ENCODE data around the gene C22orf15.
A peak's percentile ranks its signal among the peaks of the same experiment; 100 is the strongest.

C22orf15 gene, protein sequence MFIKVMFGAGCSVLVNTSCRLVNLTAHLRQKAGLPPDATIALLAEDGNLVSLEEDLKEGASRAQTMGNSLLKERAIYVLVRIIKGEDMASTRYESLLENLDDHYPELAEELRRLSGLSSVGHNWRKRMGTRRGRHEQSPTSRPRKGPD

DNA sequence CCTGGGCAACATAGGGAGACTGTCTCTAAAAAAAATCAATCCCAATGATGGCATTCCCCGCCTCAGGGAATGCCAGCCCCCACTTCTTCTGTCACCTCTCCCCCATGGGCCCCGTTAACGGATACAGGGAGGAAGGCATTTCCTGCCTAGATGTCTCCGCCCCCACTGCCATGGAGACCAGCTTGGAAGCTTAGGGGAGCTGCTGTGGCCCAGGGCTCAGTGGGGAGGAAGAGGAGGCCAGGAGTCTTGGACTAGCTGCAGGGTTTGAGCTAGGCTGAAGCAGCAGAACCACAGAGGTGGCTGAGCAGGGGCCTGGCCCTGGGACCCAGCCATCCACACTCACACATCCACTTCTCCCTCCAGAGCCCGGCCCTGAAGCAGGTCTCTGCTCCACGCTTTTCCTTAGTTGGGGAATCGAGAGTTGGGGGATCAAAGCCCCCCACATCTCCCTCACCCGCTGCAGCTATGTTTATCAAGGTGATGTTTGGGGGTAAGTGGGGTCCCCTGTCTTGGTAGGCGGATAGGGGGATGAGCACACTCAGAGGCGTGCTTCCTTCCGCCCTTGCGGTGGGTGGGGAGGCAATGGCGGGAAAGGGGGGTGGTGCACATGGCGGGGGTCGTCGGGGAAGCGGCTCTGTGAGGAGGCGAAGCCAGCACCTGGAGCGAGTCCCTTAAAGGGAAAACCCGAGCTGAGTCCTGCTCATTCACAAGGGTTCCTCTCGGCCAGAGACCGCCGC is at the start of gene C22orf15:
Gene C22orf15 (plus strand): TSS at position 149 of the 737 bp plus-strand sequence. CDS start 317 bp downstream, at position 466.
- peaks cover 46% of the 10 kb centered on the region for H3K4me1 Mint-ChIP-seq
- H3K27ac Mint-ChIP-seq = peak within 1 kb of the TSS; percentile 39
- no peaks in the 10 kb centered on the region for H3K9me3 Mint-ChIP-seq
- peak; percentile 54 for DNase-seq
- H3K27me3 Mint-ChIP-seq (ENCODE audit: low read depth, poor library complexity) = peaks cover 4% of the 10 kb centered on the region
- TF ChIP-seq, protein P1, sequence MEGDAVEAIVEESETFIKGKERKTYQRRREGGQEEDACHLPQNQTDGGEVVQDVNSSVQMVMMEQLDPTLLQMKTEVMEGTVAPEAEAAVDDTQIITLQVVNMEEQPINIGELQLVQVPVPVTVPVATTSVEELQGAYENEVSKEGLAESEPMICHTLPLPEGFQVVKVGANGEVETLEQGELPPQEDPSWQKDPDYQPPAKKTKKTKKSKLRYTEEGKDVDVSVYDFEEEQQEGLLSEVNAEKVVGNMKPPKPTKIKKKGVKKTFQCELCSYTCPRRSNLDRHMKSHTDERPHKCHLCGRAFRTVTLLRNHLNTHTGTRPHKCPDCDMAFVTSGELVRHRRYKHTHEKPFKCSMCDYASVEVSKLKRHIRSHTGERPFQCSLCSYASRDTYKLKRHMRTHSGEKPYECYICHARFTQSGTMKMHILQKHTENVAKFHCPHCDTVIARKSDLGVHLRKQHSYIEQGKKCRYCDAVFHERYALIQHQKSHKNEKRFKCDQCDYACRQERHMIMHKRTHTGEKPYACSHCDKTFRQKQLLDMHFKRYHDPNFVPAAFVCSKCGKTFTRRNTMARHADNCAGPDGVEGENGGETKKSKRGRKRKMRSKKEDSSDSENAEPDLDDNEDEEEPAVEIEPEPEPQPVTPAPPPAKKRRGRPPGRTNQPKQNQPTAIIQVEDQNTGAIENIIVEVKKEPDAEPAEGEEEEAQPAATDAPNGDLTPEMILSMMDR (IDR thresholded peaks at IDR 0.05) = no peak
- no peaks in the 10 kb centered on the region for H3K36me3 Mint-ChIP-seq (ENCODE audit: low read depth)
- peak within 1 kb of the TSS; percentile 68 for H3K4me3 Mint-ChIP-seq

DNA sequence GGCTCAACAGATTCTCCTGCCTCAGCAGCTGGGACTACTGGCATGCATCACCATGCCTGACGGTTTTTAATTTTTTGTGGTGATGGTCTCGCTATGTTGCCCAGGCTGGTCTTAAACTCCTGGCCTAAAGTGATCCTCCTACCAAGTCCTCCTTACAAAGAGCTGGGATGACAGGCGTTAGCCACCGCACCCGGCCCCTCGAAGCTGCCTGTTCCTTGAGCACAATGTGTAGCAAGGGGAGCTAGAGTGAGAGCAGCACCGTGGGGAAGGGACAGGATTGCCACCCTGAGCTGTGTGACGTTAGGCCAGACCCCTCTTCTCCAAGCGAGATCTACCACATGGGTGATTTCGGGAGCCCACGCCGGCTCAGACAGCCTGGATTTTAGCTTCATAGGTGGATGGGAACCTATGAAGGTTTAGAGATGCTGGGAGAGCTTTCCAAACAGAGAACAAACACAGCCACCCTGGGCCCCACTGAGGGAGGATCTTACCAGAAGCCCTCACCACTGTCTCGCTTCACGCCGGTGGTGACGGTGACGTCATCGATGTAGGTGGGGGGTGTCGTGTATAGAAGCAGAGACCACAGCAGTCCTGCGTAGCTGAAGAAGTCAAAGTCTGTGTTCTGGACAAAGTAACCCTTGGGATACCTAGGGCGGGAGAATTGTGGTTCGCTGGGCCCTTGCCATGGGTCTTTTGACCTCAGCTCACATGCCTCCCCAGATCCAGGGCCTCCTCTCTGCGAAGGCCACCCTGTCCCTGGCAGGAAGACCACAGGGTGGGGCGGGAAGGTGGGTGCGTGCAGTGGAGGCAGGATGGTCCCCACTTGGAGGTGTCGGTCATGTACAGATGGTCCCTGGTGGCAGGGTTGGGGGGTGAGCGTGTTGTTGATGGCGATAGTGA is 48.8 kb upstream of the C22orf15 start:
- Mint-ChIP-seq H3K4me3 (no peak overlapping the region), H3K36me3 (ENCODE audit: low read depth) (peaks cover 34% of the 10 kb centered on the region), H3K9me3 (no peaks in the 10 kb centered on the region), H3K4me1 (peaks cover 12% of the 10 kb centered on the region), H3K27me3 (ENCODE audit: low read depth, poor library complexity) (no peaks in the 10 kb centered on the region), H3K27ac (no peak overlapping the region)
- no peak for DNase-seq
- TF ChIP-seq, protein P1 (IDR thresholded peaks at IDR 0.05) = no peak

DNA sequence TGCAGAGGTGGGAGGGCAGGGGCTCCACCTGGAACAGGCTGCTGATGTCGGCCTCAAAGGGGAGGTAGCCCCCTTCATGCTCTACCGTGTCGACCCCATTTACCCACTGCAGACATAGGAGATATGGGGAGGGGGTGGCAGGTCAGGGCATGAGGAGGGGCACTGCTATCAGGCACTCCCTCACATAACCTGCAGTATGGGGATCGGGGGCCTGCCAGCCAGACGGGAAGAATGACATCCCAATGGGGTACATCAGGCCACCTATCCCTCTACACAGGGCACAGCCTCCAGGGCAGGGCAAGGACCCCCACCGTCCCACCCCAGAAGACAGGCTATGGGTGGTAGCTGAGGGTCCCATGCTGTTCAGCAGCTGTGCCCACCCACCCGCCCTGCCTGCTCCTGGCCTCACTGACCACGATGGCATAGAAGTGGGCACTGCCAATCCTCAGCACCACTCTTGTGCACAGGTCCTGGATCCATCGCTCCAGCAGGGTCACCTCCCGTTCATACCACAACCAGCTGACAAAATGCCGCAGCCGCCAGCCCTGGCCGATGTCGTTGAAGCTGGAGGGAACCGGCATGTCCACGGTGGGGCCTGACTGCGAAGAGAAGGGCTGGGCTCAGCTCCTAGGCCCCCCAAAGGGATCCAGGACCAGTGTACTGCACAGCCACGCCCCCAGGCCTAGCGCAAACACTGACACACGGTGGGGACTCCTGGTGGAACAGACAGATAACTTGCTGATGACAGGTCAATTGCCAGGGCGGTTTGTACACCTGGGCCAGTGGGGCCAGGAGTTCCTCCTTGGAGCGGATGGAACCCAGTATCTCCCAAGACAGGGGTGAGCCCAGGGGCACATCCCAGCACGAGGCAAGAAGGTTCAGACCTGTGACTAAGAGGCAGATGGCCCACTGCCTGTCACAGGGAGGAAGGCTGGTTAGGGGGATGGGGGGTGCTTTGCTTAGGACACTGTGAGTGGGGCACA is 47.9 kb upstream of the C22orf15 start:
- Mint-ChIP-seq H3K27ac (no peak overlapping the region), H3K4me1 (peaks cover 12% of the 10 kb centered on the region), H3K4me3 (peak overlapping the region; percentile 80), H3K27me3 (ENCODE audit: low read depth, poor library complexity) (no peaks in the 10 kb centered on the region), H3K36me3 (ENCODE audit: low read depth) (peaks cover 26% of the 10 kb centered on the region), H3K9me3 (no peaks in the 10 kb centered on the region)
- TF ChIP-seq, protein P1 (IDR thresholded peaks at IDR 0.05) = no peak
- DNase-seq = no peak

DNA sequence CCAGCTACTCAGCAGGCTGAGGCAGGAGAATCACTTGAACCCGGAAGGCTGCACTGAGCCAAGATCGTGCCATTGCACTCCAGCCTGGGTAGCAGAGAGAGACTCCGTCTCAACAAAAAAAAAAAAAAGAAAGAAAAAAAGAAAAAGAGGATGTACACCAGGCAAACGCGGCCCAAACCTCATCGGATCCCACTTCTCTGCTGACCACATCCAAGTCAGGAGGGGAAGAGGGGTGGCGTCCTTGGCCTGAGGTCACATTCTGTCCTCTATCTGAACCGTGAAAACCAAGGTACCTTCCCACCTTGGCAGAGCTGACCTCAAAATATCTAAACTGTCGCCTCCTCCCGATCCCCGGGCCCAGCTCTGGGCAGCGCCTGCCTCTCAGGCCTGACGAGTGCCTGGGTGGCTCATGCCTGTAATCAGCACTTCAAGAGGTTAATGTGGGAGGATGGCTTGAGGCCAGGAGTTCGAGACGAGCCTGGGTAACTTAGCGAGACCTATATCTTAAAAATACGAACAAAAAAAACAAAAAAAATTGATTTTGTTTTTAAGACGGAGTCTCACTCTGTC is 46.9 kb upstream of the C22orf15 start:
- Mint-ChIP-seq H3K27ac (no peak overlapping the region), H3K4me3 (peak overlapping the region; percentile 80), H3K4me1 (peaks cover 12% of the 10 kb centered on the region), H3K36me3 (ENCODE audit: low read depth) (peaks cover 17% of the 10 kb centered on the region), H3K9me3 (no peaks in the 10 kb centered on the region), H3K27me3 (ENCODE audit: low read depth, poor library complexity) (no peaks in the 10 kb centered on the region)
- DNase-seq = no peak
- TF ChIP-seq, protein P1 (IDR thresholded peaks at IDR 0.05) = no peak
